Measurements from ENCODE around the gene PHKA2.

DNA sequence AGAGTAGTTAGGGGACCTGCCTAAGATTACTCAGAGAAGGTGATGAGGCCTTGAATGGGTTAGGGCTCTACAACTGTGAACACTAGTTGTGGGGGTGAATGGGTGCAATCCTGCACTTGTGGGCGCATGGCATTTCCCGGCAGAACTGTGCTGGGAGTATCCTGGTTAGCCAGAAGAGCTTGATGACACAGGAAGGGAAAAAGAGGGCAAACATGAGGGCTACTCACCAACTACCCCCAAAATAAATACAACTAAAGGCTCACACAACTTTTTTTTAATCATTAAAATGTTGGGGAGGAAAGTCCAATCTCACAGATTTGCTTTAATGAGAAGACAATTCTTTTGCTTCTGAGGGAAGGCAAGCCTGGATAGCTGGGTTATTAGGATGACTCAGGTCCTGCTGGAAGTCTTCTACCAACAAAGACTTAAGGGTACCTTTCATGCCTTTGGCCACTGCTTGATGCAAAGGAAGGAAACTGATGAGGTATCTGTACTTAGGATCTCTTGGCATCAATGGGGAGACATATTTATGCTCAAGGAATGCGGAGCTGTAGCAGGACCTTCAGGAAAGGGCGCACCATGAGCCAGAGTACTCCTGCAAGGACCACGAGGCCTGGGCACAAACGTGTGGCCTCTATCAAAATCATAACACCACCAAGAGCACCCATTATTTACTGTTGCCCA lies 2.6 kb downstream of the PHKA2 start:
- TF ChIP-seq POLR2AphosphoS5 (IDR thresholded peaks at IDR 0.05; ENCODE audit: low read depth, low read length) (no peak), POLR2A (IDR thresholded peaks at IDR 0.05; ENCODE audit: low read depth, low read length) (no peak), TAF1 (IDR thresholded peaks at IDR 0.05; ENCODE audit: borderline replicate concordance, low read depth, low read length) (no peak)
